ENCODE measurements around the gene ITCH. TPM values are rescaled to one million over a fixed set of nuclear protein-coding genes. Genes with fewer than 3 reads are reported as not detected.

The ITCH gene
- total RNA-seq, 3 donors from 2014 or later = 56.6 to 72.3 (median 60.6) TPM

- DNase-seq (ENCODE audit: low spot score in 2 of 2) = no peak
- H3K4me1 ChIP-seq = peaks cover 8 to 37% of the 10 kb centered on the region in 2 donors
- no peak for TF ChIP-seq POLR2A (IDR thresholded peaks at IDR 0.05)
- peak in 1 of 3 donors; percentile 33 for TF ChIP-seq CTCF (IDR thresholded peaks at IDR 0.05)
Observed at GRCh38 chr20:34522969-34523871, 160.1 kb downstream of the ITCH start.

GRCh38 chr20:34524426-34524825 is 161.4 kb downstream of the ITCH start:
- intact Hi-C loops (cut with DNase I; ENCODE audit: low total_unique reads) = no loop called here

More at GRCh38 chr20:34522969-34523871, 160.1 kb downstream of the ITCH start:
- H3K27me3 ChIP-seq = no peaks in the 10 kb centered on the region
- H3K4me3 ChIP-seq = no peak overlapping the region
- no peaks in the 10 kb centered on the region for H3K9me3 ChIP-seq
- H3K36me3 ChIP-seq = no peaks in the 10 kb centered on the region
- H3K27ac ChIP-seq = peak overlapping the region; percentile 60 to 62
- intact Hi-C loops (cut with DNase I; ENCODE audit: low total_unique reads) = no loop called here

DNA sequence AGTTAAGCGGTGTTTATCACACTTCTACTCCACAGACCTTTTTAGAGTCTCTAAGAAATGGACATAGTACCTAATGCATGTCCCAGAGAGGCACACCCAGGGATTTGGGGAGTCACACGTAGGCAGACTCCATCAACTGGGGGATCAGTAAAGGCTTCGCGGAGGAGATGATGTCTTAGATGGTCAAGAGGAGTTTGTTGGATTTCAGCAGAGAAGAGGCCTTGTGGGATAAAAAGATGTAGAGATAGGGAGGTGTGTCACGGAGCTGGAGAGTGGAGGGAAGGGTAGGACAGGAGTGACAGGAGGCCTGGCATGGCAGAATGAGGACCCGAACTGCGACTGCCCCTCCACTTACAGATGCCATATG is 162.3 kb downstream of the ITCH start:
- H3K9me3 ChIP-seq = no peaks in the 10 kb centered on the region
- peaks cover 8 to 37% of the 10 kb centered on the region in 2 donors for H3K4me1 ChIP-seq
- no peaks in the 10 kb centered on the region for H3K27me3 ChIP-seq
- no peak for DNase-seq (ENCODE audit: low spot score in 2 of 2)
- intact Hi-C loops (cut with DNase I; ENCODE audit: low total_unique reads) = no loop called here
- H3K36me3 ChIP-seq = no peaks in the 10 kb centered on the region
- H3K4me3 ChIP-seq = peak overlapping the region in 1 of 3 donors; percentile 41
- TF ChIP-seq POLR2AphosphoS5 (IDR thresholded peaks at IDR 0.05) (no peak), CTCF (IDR thresholded peaks at IDR 0.05) (no peak), POLR2A (IDR thresholded peaks at IDR 0.05) (no peak)
- H3K27ac ChIP-seq = peak overlapping the region; percentile 94 to 96

More at GRCh38 chr20:34524426-34524825, 161.4 kb downstream of the ITCH start:
- DNase-seq (ENCODE audit: low spot score in 2 of 2) = no peak
- peak overlapping the region in 1 of 2 donors; percentile 96 for H3K27ac ChIP-seq
- H3K36me3 ChIP-seq = no peaks in the 10 kb centered on the region
- no peaks in the 10 kb centered on the region for H3K9me3 ChIP-seq
- no peaks in the 10 kb centered on the region for H3K27me3 ChIP-seq
- TF ChIP-seq POLR2A (IDR thresholded peaks at IDR 0.05) (no peak), CTCF (IDR thresholded peaks at IDR 0.05) (no peak), POLR2AphosphoS5 (IDR thresholded peaks at IDR 0.05) (no peak)
- H3K4me1 ChIP-seq = peaks cover 8 to 37% of the 10 kb centered on the region in 2 donors
- no peak overlapping the region for H3K4me3 ChIP-seq

DNA sequence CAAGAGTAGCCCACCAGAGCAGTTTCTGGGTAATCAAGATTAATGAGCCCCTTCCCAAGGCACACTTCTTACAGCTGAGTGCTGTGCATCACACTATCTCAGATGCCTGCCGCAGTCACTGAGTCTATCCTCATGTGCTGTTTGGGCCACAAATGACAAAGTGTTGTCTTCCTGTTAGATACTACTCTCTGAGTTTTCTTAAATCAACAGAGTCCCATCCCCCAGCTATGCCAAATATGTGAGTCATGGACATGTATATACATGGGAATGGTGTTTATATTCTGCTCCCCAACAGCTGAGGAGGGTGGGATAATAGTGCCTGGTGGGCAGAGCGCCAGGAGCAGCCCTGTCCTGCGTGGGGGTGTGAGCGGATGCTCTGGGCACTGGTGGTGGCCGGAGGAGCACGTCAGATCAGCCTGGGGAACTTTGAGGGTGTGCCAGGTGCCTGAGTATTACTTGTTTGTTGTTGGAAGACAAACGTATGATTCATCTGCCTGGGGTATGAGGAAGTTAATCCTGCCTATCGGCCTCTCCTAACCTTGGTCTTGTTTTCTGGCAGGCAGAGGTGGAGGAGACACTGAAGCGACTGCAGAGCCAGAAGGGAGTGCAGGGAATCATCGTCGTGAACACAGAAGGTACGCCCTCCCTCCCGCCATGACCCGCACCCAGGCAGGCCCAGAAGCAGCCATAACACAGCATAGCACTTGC is 162.8 kb downstream of the ITCH start:
- Histone ChIP-seq H3K9me3 (no peaks in the 10 kb centered on the region), H3K27ac (peak overlapping the region; percentile 94 to 96), H3K4me3 (peak overlapping the region in 1 of 3 donors; percentile 41), H3K36me3 (no peaks in the 10 kb centered on the region), H3K27me3 (no peaks in the 10 kb centered on the region), H3K4me1 (peaks cover 8 to 37% of the 10 kb centered on the region in 2 donors)
- TF ChIP-seq POLR2AphosphoS5 (IDR thresholded peaks at IDR 0.05) (peak; percentile 69 to 77 (median 70)), CTCF (IDR thresholded peaks at IDR 0.05) (no peak), POLR2A (IDR thresholded peaks at IDR 0.05) (no peak)
- peak; percentile 92 to 95 for DNase-seq (ENCODE audit: low spot score in 2 of 2)
- intact Hi-C loops (cut with DNase I; ENCODE audit: low total_unique reads) = no loop called here

GRCh38 chr20:34526466-34526865 is 163.4 kb downstream of the ITCH start:
- no peak overlapping the region for H3K4me3 ChIP-seq
- no peaks in the 10 kb centered on the region for H3K36me3 ChIP-seq
- DNase-seq (ENCODE audit: low spot score in 2 of 2) = no peak
- H3K4me1 ChIP-seq = peaks cover 8 to 37% of the 10 kb centered on the region in 2 donors
- intact Hi-C loops (cut with DNase I; ENCODE audit: low total_unique reads) = no loop called here
- no peaks in the 10 kb centered on the region for H3K9me3 ChIP-seq
- H3K27ac ChIP-seq = peak overlapping the region; percentile 94 to 96
- H3K27me3 ChIP-seq = no peaks in the 10 kb centered on the region
- no peak for TF ChIP-seq POLR2A (IDR thresholded peaks at IDR 0.05)
- no peak for TF ChIP-seq POLR2AphosphoS5 (IDR thresholded peaks at IDR 0.05)
- no peak for TF ChIP-seq CTCF (IDR thresholded peaks at IDR 0.05)
